GM21381 (cell line): ENCODE data around the gene KLF9.

ENCODE experiments used
- ATAC-seq: cut with Tn5 transposase; IDR thresholded peaks from one replicate; pipeline ENCODE4 v1.9.1; 2021; ENCODE audit warnings: mild to moderate bottlenecking, moderate library complexity; ENCODE audit not compliant: unreplicated experiment

KLF9 gene

DNA sequence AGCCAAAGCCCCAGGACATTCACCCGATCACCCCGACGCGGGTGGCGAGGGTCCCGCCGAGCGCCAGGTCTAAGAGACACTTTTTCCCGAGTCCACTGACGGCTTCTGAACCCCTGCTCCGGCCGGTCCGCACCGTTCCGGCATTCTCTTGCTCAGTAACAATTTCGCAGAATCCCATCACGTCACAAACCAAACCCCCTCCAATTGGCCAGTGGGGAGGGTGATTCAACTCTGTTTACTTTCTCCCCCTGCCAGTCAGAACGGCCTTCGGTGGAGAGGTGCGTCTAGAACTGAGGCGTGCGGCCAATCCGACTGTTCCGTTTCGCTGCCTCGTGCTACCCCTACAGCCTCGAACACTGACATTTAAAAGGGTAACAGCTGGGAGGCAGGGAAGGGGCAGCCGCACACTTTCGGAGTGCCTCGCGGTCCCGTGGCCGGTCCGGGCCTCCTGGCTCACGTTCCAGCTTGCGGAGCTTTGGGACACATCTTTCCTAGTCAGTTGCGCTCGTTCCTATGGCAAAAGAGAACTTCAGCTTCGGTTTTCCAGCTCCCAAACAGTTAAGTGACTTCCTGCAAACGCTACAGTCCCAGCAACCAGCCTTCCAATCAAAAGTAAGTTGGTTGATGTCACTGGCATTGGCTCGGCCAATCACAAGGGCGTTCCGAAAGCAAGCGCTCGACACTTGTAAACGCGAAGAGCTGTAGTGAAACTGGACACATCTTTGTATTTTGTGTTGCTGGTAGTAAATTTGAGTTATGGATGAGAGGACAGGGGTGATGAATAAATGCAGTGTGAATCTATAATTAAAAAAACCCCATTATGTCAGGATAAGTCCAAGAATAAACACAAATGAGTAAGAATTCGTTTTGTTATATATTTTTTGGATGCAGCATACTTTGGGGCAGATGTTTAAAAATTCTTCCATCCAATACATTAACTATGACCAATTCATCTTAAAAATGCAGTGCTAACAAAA, at the start of gene KLF9:
KLF9 (minus strand) TSS at position 859 of the 977 bp plus-strand sequence. CDS start 1,294 bp downstream, outside the sequence.
- ATAC-seq, result peak; percentile 62

DNA sequence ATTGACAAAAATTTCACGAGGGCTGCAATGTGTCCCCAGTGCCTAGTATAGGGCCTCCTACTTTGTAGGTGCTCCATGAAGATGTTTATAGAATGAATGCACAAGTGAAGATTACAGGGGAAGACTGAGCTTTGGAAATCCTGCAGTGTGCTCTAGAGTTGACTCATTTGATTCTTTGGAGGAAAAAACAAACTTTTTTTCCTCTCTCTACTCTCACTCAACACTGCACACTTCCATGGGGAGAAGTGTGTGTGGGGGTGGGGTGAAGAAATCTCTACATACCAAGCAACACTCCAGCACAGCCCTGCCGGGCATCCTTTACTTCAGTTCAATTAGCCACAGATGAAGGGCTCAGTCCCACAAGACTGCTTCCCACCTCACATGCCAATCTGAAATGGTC, 49.4 kb upstream of the KLF9 start:
- ATAC-seq, result no peak

DNA sequence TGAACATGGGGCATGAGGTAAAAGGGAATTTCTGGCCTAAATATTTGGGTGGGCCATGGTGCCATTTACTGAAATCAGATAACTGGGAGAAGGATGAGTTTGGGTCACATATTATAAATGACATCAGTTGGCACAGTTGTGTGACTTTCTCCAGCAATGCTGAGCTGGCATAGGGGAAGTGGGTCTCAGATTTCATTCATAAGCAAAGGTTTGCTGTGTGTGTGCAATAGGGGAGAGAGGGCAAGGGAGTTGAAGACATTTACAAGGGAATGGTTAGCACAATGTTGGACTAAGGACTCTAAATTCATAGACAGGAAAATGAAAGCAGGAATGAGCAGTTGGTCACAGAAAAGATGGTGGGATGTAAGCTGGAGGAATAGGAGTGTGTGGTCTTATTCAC, 47.8 kb upstream of the KLF9 start:
- no peak for ATAC-seq

DNA sequence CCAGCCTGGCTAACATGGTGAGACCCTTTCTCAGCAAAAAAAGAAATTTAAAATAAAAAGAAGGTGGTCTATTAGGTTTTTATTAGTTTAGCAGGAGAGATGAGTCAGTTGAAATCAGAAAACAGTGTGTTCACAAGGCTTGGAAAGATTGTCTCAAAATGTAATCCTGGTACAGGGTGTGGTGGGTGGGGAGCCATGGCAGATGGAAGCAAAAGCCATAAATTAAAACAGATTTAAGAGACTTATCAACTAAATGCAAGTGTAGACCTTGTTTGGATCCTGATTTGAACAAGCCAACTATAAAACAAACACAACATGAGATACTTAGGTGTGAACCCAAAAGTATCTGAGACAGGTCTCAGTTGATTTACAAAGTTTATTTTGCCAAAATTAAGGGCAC, 42.8 kb upstream of the KLF9 start:
- ATAC-seq, result no peak

GRCh38 chr9:70455993-70456704, 41.7 kb upstream of the KLF9 start:
- no peak for ATAC-seq

- no peak for ATAC-seq
Observed at GRCh38 chr9:70452365-70452764, 37.9 kb upstream of the KLF9 start.

DNA sequence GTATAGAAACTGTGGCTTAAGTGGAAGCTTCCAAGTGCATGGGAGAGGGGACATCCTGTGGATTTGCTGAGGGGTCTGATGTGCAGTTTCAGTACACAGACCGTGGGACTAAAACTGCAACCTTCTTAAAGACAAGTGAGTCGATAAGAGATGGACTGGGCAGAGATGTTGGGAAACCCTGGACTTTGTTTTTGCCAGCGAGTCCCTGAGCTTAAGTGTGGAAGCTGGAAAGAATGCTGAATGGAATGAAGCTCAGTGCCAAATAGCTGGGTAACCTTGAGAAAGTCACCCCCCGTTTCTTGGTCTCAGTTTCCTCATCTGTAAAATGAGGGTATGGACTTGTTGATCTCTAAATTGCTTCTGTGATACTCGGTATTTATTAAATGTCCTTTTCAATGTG, 37.3 kb upstream of the KLF9 start:
- no peak for ATAC-seq

GRCh38 chr9:70450738-70451137, 36.3 kb upstream of the KLF9 start:
- no peak for ATAC-seq

GRCh38 chr9:70449461-70449860, 35.0 kb upstream of the KLF9 start:
- ATAC-seq, result no peak

DNA sequence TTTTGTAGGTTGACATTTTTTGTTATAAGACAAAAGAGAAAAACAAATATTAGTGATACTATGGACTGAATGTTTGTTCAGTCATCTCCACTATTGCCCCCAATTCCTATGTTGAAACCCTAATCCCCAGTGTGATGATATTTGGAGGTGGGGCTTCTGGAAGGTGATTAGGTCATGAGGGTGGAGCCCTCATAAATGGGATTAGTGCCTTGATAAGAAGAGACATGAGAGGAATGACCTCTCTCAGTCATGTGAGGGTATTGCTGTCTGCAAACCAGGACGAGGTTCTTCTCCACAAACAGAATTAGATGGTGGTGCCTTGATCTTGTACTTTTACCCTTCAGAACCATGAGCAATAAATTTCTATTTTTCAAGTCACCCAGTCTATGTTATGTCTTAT, 34.5 kb upstream of the KLF9 start:
- ATAC-seq, result no peak

DNA sequence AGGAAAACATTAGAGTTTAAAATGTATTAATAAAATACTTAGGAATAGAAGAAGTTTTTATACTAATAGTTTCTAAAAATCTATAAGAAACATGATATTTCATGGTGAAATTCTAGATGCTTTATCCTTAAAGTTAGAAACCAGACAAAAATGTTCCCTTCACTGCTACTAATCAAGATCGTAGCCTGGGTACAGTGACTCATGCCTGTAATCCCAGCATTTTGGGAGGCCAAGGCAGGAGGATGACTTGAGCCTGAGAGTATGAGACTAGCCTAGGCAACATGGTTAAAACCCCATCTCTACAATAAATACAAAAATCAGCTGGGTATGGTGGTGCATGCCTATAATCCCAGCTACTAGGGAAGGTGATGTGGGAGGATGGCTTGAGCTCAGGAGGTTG, 30.4 kb upstream of the KLF9 start:
- ATAC-seq, result no peak

DNA sequence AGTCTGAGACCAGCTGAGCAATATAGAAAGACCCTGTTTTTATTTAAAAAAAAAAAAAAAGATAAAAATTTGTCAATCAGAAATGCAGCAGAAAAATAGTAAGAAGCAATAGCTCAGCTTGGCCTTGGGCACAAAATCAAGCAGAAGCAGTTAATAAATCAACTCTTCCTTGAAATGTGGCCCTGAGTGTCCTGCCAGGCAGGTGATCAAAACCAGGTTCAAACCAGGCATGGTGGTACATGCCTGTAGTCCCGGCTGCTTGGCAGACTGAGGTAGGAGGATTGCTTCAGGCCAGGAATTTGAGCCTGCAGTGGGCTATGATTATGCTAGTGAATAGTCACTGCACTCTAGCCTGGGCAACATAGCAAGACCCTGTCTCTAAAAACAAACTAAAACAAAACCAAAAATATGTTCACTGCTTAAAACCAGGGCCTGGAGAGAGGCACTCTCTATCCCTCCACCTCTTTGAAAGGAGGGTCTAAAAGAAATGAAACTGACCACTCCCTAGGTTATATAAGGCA, 27.9 kb upstream of the KLF9 start:
- ATAC-seq, result no peak

DNA sequence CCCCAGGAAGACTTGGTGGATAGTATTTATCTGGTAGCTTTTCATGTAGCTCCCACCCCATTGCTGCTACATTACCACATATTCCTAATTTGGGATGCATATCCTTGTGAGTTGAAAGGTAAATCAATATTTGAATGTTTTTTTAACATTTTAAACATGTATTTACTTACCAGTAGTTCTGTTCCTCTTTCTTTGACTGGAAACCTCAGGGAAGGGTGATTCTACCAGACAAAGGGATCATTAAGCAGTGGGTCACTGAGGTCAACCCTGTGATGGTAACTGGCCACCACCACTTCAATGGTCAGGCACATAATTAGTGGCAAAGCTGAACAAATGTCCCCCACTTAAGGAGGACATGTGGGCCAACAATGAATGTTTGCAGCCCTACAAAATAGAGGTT, 27.2 kb upstream of the KLF9 start:
- no peak for ATAC-seq

DNA sequence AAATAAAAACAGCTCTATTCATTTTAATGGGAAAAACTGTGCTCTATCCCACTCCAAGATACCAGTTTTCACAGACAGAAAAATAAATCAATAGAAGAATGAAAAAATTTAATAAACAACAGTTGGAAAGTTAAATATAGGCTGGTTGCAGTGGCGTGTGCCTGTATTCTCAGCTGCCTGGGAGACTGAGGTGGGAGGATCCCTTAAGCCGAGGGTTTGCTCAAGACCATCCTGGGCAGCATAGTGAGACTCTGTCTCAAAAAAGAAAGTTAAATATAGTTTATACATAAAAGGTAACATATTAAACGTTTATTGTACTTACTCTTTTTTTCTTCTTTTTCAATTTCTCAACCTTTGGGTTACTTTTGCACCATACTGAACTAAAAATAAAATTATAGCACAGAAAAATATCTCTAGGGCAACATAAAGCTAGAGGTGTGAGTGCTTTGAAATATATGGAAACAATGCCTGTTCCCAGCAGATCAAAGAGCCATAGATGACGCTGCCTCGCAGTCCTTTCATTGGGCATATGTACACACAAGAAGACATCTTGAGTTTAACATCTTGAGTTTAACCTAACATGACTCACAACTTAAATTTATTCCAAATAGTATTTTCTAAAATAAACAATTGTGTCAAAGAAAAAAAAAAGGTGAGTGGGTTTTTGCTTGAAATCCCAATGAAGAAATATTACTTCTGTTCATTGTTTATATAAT, 25.7 kb upstream of the KLF9 start:
- ATAC-seq, result no peak

DNA sequence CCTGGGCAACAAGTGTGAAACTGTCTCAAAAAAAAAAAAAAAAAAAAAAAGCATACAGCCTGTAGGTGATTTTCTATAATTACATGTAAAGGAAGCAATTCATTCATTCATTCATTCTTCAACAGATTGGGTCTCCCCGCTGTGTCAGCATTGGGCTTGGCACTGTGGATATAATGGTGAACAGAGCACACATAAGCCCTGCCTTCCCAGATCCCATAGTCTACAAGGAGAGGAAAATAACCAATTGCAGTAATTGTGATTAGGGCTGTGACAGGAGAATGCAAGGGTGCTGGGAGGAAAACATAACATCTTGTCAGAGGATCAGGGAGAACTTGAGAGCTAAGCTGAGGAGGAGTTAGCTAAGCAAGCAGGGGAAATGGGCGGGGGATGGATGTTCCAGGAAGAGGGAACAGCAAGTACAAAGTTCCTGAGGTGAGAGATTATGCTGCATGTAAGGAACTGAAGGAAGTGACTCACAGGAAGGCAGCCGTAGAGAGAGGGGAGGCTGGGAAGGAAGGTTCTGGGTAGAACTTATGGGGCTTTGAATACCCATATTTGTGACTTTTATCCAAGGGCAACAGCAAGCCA, 24.0 kb upstream of the KLF9 start:
- no peak for ATAC-seq

DNA sequence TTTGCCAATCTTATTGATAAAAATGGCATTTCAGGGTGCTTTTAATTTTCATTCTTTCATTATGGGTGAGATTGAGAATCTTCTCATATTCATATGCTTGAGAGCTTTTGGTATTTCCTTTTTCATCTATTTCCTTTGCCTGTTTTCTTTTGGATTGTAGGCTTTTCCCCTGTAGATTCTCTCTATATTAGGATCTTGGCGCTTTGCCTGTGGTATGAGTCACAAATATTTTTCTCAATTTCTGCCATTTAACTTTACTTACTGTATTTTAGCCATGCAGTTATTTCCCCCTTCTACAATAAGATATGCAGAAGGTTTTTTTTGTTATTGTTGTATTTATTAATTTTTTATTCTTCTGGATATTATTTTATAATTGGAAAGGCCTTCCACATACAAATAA, 21.5 kb upstream of the KLF9 start:
- ATAC-seq, result no peak

GRCh38 chr9:70429899-70430298, 15.4 kb upstream of the KLF9 start:
- ATAC-seq, result no peak

- ATAC-seq, result no peak
Observed at GRCh38 chr9:70428781-70429180, 14.3 kb upstream of the KLF9 start.

DNA sequence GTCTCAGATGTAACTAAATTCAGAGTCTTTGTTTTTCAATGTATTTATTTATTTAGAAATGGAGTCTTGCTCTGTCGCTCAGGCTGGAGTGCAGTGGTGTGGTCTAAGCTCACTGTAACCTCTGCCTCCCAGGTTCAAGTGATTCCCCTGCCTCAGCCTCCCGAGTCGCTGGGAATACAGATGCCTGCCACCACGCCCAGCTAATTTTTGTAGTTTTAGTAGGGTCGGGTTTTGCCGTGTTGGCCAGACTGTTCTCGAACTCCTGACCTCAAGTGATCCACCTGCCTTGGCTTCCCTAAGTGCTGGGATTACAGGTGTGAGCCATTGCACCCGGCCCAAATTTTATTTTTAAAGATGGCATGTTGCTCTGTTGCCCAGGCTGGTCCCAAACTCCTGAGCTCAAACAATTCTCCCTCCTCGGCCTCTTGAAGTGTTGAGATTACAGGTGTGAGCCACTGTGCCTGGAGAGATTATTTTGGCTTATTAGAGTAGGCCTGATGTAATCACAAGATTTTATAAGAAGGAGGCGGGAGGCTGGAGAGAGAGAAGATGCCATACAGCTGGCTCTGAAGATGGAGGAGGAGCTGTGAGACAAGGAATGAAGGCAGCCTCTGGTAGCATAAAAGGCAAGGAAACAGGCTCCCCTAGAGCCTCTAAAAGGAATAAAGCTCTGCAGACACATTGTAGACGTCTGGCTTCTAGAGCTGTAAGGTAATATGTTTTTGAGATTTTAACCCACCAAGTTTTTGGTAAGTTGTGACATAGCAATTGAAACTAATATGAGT, 12.9 kb upstream of the KLF9 start:
- no peak for ATAC-seq

- no peak for ATAC-seq
Observed at GRCh38 chr9:70425192-70425591, 10.7 kb upstream of the KLF9 start.
